Inferior parietal cortex (tissue), 1 donor: Measurements from ENCODE around the gene LIMD2.
A peak's percentile ranks its signal among the peaks of the same experiment; 100 is the strongest.

Experiments used
- DNase-seq: peaks from one replicate; pipeline ENCODE4 v3.0.0-alpha.2; 2016; ENCODE audit errors: extremely low spot score

Gene LIMD2

GRCh38 chr17:63681530-63681929 lies 18.4 kb downstream of the LIMD2 start:
- no peak for DNase-seq

- DNase-seq: no peak
Observed at GRCh38 chr17:63680700-63681099, 19.2 kb downstream of the LIMD2 start.

DNA sequence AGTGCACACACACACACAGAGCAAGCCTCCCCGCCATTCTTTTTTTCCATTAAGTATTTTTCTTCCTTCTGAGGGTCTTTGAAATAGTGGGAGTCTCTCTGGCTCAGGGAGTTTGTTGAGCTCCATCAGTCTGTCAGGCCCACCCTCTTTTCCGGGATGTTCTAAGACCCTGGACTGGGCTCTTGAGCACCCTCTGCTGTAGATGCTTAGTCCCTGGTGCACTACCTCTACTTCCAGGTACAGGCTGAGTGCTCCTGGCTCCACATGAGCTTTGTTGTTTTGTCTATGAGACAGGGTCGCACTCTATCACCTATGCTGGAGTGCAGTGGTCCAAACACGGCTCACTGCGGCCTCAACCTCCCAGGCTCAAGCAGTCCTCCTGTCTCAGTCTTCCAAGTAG lies 20.7 kb downstream of the LIMD2 start:
- no peak for DNase-seq

DNA sequence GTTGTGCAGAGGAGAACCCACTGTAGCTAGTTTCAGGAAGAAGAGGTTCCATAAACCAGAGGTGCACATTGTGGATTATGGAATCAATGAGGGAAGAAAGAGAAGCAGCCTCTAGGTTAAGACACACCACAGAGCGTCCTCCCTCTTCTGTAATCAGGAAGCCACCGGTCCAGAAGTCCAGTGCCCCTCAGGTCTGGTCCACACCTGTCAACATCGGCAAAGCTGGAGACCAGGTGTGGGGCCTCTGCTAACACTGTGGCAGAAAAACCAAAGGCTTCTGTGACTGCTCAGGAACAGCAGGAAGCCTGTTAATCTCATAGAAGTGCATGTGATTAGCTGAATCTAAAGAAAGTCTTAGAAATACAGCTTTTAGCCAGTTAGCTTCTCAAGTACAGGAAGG lies 23.3 kb downstream of the LIMD2 start:
- DNase-seq: no peak

DNA sequence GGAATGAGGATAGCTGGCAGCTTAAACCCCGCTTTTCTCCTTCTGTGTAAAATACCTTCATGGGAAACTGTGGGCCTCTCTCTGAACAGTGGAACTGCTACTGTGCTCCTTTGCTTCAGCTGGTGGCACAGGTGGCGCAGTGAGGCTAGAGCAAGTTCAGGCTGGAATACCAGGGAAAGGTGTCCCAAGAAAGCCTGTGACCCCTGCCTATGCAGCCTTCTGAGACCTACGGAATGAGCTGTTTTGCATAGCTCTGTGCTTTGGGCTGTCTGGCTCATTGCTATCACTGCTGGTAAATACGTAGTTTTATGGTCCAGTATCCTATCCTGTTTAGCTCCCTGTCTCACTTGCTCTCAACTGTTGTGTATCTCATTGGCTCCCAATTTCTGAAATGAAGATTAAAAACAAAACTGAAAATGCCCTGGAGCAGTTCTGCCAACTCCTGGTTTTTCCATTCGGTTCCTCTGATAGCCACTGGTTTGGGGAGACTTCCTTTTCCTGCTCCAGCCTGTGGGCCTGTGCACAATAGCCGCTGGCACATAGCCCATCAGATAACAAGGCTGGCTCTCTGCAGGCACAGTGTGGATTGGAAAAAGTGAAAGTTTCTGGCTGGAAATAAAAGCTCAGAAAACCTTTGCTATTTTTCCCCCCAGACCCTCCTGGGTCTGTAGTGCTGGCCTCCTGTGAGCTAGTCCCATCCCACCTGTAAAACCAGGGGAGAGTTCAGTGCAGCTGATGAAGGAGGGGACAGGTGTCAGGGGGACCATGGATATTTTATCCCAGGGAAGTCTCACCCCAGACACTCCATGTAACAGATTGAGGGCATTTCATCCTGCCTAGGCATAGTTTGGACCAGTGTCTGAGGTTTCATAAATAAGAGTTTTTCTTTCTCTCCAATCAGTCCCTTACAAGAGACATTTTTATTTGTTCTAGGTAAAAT lies 24.0 kb downstream of the LIMD2 start:
- peak; percentile 60 for DNase-seq

DNA sequence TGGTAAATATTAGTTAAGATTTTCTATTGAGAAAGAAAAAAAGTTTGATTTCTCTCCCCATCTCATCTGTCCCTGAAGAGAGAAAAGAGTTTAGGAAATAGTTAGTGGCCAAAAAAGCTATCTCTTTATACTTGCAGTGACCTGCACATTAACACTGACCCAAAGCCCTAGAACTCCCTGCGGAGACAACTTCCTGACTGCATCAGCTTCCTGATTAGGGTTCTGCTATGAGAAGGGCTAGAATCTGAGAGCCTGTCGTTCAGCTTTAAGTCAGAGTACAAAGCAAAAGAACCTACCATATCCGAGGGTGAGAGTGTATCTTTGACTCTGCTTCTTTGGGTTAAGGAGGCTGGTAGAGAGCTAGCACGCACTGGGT lies 24.7 kb downstream of the LIMD2 start:
- DNase-seq: no peak

- DNase-seq: no peak
Observed at GRCh38 chr17:63672856-63673255, 27.1 kb downstream of the LIMD2 start.

DNA sequence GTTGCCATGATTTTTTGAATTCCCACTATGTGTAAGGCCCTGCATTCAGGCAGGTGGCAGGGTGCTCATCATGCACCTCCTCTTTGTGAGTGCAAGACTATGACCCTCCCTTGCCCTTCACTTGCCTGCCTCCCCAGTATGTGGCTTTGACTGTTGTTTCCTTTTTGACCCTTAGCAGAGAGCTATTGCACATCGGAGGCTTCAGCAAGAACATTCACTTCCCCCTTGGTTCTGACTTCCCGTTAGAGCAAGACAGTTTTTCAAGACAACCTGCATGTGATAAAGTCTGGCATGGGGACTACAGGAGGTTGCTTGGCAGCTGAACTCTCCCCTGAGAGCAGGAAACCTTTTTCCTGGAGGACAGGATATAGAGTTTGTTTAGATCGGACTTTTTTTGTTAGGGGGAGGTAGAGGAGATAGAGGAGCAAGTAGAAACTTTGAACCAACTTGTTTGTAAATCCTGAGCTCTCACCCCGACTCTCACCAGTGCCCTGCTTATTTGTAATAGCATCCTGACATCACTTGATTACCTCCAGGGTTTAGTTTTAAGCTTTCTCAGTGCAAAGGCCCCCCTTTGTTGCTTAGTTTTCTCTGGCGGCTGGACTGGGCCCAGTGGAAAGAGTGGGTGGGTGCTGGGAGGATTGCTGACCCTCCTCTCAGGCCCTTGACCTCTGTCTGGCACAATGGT lies 34.3 kb downstream of the LIMD2 start:
- no peak for DNase-seq

DNA sequence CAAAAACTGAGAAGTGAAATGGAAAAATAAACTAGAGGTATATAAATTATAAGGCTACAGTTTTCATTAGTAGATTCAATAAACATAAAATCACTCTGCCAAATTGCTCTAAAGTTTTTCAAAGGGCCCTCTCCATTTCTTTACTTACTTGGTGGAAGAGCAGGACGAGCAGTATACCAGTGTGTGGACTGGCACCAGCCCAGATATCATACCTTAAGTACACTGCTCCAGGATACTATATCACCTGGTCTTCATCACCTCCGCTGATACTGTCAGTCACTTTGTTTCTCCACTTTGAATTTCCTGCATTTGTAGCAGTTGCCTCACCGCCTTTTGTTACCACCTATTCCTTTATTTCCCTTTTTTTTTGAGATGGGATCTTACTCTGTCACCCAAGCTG lies 40.1 kb downstream of the LIMD2 start:
- DNase-seq: no peak

DNA sequence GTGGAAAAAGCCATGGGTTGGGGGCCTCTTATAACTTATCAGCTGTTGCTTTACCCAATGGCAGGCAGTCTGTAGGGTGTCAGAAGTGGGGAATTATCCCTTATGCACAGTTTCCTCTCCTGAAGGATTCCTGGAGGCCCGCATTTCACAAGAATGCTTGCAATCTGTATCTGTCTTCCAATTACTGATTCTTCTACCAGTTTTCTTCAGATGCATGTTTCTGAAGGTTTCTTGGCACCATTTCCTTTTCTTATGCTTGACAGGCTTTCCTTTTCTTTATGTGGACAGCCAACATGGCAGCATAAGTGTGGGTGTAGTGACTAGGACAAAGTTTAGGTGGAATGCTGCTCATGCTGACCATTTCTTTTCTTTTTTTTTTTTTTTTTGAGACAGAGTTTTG lies 41.6 kb downstream of the LIMD2 start:
- DNase-seq: no peak

DNA sequence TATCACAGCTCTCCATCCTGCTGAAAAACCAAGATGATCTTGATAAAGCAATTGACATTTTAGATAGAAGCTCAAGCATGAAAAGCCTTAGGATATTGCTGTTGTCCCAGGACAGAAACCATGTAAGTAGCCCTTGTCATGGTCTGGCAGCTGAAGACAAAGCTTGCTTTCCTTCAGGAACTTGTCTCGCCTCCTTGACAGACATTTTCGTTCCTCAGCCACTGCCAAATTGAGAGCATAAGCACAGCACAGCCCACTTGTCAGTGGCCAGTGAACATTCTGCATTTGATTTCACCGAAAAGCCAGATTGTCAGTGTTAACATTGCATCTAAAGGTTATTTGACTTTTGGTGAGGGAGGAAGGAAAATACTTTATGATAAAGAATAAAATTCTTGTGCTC lies 42.1 kb downstream of the LIMD2 start:
- no peak for DNase-seq

DNA sequence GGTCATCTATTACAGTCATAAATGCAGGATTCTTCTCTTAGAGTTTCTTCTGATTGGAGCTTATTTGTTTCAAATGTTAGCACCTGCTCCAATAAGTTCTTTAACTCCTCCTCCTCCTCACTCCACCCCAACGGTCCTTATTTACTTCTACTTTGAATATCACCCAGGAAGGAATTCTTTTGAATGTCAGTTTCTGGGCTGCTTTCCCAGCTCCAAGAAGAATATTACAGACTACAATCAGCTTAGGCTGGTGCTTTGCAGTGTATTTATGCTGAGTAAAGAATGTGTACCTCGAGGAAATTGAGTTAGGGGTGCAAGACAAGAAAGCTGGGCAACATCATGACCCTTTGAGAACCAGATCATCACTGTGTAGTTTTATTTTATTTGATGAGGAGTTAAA lies 46.9 kb downstream of the LIMD2 start:
- no peak for DNase-seq

DNA sequence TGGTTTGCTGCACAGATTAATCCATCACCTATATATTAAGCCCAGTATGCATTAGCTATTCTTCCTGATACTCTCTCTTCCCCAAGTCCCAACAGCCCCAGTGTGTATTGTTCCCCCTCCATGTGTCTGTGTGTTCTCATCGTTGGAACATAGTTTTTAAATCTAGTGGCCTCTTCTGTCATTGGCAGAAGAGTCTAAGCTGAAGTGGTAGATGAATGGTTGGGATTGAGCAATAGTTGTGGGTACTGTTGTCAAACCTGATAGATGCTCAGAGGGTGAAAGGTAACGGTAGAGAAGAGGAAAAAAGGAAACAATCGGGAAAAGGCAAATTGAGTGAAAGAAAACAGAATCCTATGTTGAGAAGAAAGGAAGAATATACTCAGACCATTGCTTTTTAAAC lies 47.8 kb downstream of the LIMD2 start:
- no peak for DNase-seq

- no peak for DNase-seq
Observed at GRCh38 chr17:63649813-63650212, 50.1 kb downstream of the LIMD2 start.

- DNase-seq: no peak
Observed at GRCh38 chr17:63647936-63648335, 52.0 kb downstream of the LIMD2 start.

- no peak for DNase-seq
Observed at GRCh38 chr17:63647065-63647725, 52.7 kb downstream of the LIMD2 start.

GRCh38 chr17:63646488-63646806 lies 53.5 kb downstream of the LIMD2 start:
- DNase-seq: no peak
